Panc1 (cell line): Measurements from ENCODE around the gene CUTA. TPM values are rescaled to one million over a fixed set of nuclear protein-coding genes. Genes with fewer than 3 reads are reported as not detected.

Experiments
- ATAC-seq: fragments of 200-7000 bp; cut with Tn5 transposase; 2 replicates; pipeline ENCODE4 v1.9.1; 2020; ENCODE audit warnings: mild to moderate bottlenecking, moderate library complexity
- BruUV-seq: library from RNA; stranded (reverse); fragments of 400-500 nt; replicated peaks from 2 replicates; lab custom pipeline; 2021; lab: Mats Ljungman, UMichigan
- CTCF ChIA-PET: fragments of 300-600 bp; sonication (Branson Sonifier 250); formaldehyde crosslinking; loops from one replicate; lab custom pipeline; 2022; ENCODE audit warnings: antibody characterized with exemption; lab: Charles Lee
- POLR2A ChIA-PET: fragments of 300-600 bp; sonication (Branson Sonifier 250); formaldehyde crosslinking; loops from one replicate; lab custom pipeline; 2022; ENCODE audit warnings: antibody characterized with exemption; lab: Charles Lee
- DNase-seq: peaks from one replicate; pipeline ENCODE4 v3.0.0-alpha.2; 2010; ENCODE audit warnings: low read depth, low spot score
- H3K27ac ChIP-seq: 2 replicates; pipeline ENCODE4 v1.5.1; 2011; ENCODE audit warnings: mild to moderate bottlenecking, low read length, inconsistent platforms
- H3K27me3 ChIP-seq: fragments of 200-500 bp; sonication (Bioruptor generic); 2 replicates; pipeline ENCODE4 v1.6.0; 2014; ENCODE audit warnings: low read length, inconsistent platforms; ENCODE audit not compliant: control insufficient read depth, insufficient read depth
- H3K36me3 ChIP-seq: fragments of 200-500 bp; sonication (Bioruptor generic); 2 replicates; pipeline ENCODE4 v1.5.1; 2014; ENCODE audit warnings: inconsistent platforms, mild to moderate bottlenecking, low read length, moderate library complexity; ENCODE audit not compliant: control insufficient read depth, insufficient read depth
- H3K4me1 ChIP-seq: 2 replicates; pipeline ENCODE4 v1.5.1; 2011; ENCODE audit warnings: inconsistent platforms, mild to moderate bottlenecking, low read length, moderate library complexity; ENCODE audit not compliant: control insufficient read depth, insufficient read depth
- H3K4me3 ChIP-seq, 2 experiments: 2 replicates each; pipeline ENCODE4 v1.5.1; 2011 to 2012; ENCODE audit warnings: low read depth in 2 of 2, low read length in 2 of 2, mild to moderate bottlenecking in 2 of 2, inconsistent platforms in 1 of 2, moderate library complexity in 1 of 2
- H3K9me3 ChIP-seq: fragments of 200-500 bp; sonication (Bioruptor generic); 2 replicates; pipeline ENCODE4 v1.5.1; 2014; ENCODE audit warnings: low read depth, mild to moderate bottlenecking, inconsistent platforms, low read length, moderate library complexity; ENCODE audit not compliant: control insufficient read depth, insufficient read depth
- POLR2AphosphoS5 ChIP-seq: IDR thresholded peaks from 2 replicates; pipeline ENCODE4 v1.6.1; 2012; ENCODE audit warnings: mild to moderate bottlenecking, low read depth, low read length, moderate library complexity
- SIN3A ChIP-seq: IDR thresholded peaks from 2 replicates; pipeline ENCODE4 v1.6.1; 2012; ENCODE audit warnings: low read depth, mild to moderate bottlenecking, low read length, moderate library complexity, borderline replicate concordance; ENCODE audit not compliant: insufficient read depth
- TCF7L2 ChIP-seq: IDR thresholded peaks from 2 replicates; pipeline ENCODE4 v1.6.1; 2011; ENCODE audit warnings: mild to moderate bottlenecking, low read depth, low read length, inconsistent platforms
- in situ Hi-C: cut with HindIII; loops from 2 replicates; pipeline ENCODE4 v1.10.0; 2016; ENCODE audit warnings: low sequenced_read_pairs, low pct_unique_long_range_greater_than_20kb
- intact Hi-C: fragments of 100-400 bp; cut with micrococcal nuclease; formaldehyde crosslinking; loops from one replicate; pipeline ENCODE4 v1.10.0; 2022; ENCODE audit not compliant: unreplicated experiment
- total RNA-seq: library from RNA; stranded (reverse); gene quantifications from one replicate; pipeline ENCODE4 v1.2.1, GENCODE V29; 2021; ENCODE audit not compliant: unreplicated experiment
- TF ChIP-seq, protein P1 (sequence below): fragments of 450-650 bp; IDR thresholded peaks from 2 replicates; pipeline ENCODE4 v1.5.1; 2017; ENCODE audit warnings: mild to moderate bottlenecking
- TF ChIP-seq, protein P2 (sequence below), 2 experiments: IDR thresholded peaks; 2 replicates each; pipeline ENCODE4 v1.6.1; 2011 to 2012; ENCODE audit warnings: low read depth in 2 of 2, control low read depth in 1 of 2, low read length in 1 of 2, mild to moderate bottlenecking in 1 of 2, moderate library complexity in 1 of 2; ENCODE audit not compliant: insufficient read depth in 1 of 2

CUTA gene
- total RNA-seq, 1 experiment from 2014 or later = 338 TPM

DNA sequence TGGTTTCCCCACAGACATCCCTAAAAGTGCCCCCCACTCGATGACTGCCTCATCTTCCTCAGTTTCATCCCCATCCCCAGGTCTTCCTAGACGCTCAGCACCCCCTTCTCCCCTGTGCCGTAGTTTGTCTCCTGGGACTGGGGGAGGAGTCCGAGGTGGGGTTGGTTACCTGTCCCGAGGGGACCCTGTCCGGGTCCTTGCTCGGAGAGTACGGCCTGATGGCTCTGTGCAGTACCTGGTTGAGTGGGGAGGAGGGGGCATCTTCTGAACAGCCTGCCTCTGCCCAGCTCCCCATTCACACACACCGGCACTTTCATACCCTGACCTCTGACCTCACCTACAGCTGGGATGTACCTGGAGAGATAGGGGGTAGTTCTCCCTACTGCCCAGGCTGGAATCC lies 2.1 kb downstream of the CUTA start:
- in situ Hi-C loops = no loop called here
- no TSS peak for BruUV-seq
- no peak for ATAC-seq

DNA sequence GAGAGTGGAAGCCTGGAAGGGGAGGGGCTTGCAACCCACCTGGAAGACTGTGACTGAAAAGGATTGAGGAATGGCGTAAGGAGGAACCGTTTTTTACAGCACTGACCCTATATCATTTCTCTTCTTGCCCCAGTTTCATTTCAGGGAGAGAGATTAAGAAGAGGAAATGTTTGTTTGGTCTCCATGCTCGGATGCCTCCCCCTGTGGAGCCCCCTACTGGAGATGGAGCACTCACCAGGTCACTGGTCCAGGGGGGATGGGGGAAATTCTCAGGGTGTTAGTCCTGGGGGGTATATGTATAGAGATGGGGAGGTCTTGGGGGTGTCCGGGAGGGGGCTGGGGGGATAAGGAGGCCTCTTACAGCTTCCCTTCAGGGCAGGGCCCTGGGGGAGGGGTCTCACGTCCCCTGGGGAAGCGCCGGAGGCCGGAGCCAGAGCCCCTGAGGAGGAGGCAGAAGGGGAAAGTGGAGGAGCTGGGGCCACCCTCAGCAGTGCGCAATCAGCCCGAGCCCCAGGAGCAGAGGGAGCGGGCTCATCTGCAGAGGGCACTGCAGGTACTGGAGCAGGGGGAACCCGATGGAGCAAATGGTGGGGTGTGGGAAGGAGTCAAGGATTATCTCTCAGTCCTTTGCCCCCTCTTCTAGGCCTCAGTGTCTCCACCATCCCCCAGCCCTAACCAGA lies 3.2 kb downstream of the CUTA start:
- Histone ChIP-seq H3K9me3 (no peaks in the 10 kb centered on the region), H3K27me3 (no peaks in the 10 kb centered on the region), H3K4me3 (no peak overlapping the region), H3K27ac (peak overlapping the region; percentile 17; the same call in 1 of the 2 replicates), H3K36me3 (peaks cover 2% of the 10 kb centered on the region), H3K4me1 (peaks cover 48% of the 10 kb centered on the region)
- no TSS peak for BruUV-seq
- in situ Hi-C loops = no loop called here
- no peak for DNase-seq
- intact Hi-C loops = no loop called here
- POLR2A ChIA-PET = no interaction called here
- ATAC-seq = no peak
- CTCF ChIA-PET = no interaction called here
- TF ChIP-seq, protein P1, sequence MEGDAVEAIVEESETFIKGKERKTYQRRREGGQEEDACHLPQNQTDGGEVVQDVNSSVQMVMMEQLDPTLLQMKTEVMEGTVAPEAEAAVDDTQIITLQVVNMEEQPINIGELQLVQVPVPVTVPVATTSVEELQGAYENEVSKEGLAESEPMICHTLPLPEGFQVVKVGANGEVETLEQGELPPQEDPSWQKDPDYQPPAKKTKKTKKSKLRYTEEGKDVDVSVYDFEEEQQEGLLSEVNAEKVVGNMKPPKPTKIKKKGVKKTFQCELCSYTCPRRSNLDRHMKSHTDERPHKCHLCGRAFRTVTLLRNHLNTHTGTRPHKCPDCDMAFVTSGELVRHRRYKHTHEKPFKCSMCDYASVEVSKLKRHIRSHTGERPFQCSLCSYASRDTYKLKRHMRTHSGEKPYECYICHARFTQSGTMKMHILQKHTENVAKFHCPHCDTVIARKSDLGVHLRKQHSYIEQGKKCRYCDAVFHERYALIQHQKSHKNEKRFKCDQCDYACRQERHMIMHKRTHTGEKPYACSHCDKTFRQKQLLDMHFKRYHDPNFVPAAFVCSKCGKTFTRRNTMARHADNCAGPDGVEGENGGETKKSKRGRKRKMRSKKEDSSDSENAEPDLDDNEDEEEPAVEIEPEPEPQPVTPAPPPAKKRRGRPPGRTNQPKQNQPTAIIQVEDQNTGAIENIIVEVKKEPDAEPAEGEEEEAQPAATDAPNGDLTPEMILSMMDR = peak; percentile 80
- TF ChIP-seq SIN3A = no peak
- TF ChIP-seq POLR2AphosphoS5 = no peak
- no peak for TF ChIP-seq TCF7L2

More for the DNA sequence above, 2.1 kb downstream of the CUTA start:
- TF ChIP-seq TCF7L2 (no peak), POLR2AphosphoS5 (no peak), SIN3A (no peak)
- TF ChIP-seq, protein P1 = no peak
- TF ChIP-seq, protein P2, sequence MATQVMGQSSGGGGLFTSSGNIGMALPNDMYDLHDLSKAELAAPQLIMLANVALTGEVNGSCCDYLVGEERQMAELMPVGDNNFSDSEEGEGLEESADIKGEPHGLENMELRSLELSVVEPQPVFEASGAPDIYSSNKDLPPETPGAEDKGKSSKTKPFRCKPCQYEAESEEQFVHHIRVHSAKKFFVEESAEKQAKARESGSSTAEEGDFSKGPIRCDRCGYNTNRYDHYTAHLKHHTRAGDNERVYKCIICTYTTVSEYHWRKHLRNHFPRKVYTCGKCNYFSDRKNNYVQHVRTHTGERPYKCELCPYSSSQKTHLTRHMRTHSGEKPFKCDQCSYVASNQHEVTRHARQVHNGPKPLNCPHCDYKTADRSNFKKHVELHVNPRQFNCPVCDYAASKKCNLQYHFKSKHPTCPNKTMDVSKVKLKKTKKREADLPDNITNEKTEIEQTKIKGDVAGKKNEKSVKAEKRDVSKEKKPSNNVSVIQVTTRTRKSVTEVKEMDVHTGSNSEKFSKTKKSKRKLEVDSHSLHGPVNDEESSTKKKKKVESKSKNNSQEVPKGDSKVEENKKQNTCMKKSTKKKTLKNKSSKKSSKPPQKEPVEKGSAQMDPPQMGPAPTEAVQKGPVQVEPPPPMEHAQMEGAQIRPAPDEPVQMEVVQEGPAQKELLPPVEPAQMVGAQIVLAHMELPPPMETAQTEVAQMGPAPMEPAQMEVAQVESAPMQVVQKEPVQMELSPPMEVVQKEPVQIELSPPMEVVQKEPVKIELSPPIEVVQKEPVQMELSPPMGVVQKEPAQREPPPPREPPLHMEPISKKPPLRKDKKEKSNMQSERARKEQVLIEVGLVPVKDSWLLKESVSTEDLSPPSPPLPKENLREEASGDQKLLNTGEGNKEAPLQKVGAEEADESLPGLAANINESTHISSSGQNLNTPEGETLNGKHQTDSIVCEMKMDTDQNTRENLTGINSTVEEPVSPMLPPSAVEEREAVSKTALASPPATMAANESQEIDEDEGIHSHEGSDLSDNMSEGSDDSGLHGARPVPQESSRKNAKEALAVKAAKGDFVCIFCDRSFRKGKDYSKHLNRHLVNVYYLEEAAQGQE (IDR thresholded peaks at IDR 0.05; ENCODE audit: insufficient read depth in 1 of 2, low read depth in 2 of 2, low read length in 1 of 2) = no peak
- intact Hi-C loops = no loop called here
- H3K4me3 ChIP-seq = peak overlapping the region; percentile 86
- peaks cover 48% of the 10 kb centered on the region for H3K4me1 ChIP-seq
- H3K27me3 ChIP-seq = no peaks in the 10 kb centered on the region
- ChIA-PET POLR2A (no interaction called here), CTCF (no interaction called here)
- DNase-seq = no peak
- H3K36me3 ChIP-seq = peaks cover 2% of the 10 kb centered on the region
- H3K9me3 ChIP-seq = no peaks in the 10 kb centered on the region
- peak overlapping the region; percentile 99 for H3K27ac ChIP-seq
